GM18951 (cell line): Measurements from ENCODE around the gene ANGPTL8.

Source experiments
- POLR2A ChIP-seq: IDR thresholded peaks from 4 replicates; pipeline ENCODE4 v1.6.1; 2011; ENCODE audit warnings: mild to moderate bottlenecking; ENCODE audit not compliant: insufficient read length, insufficient read depth; ENCODE audit errors: extremely low read depth
- in situ Hi-C: fragments of 300-500 bp; cut with MboI; formaldehyde crosslinking; loops from one replicate; pipeline ENCODE4 v1.12.0; 2022; ENCODE audit warnings: low sequenced_read_pairs, mixed read lengths, inconsistent platforms; ENCODE audit not compliant: unreplicated experiment

ANGPTL8 gene

GRCh38 chr19:11288349-11288748 is 48.9 kb downstream of the ANGPTL8 start:
- in situ Hi-C loops: no loop called here
- TF ChIP-seq POLR2A: no peak

GRCh38 chr19:11290256-11290655 is 50.8 kb downstream of the ANGPTL8 start:
- in situ Hi-C loops: no loop called here
- TF ChIP-seq POLR2A: no peak

- in situ Hi-C loops: no loop called here
Observed at GRCh38 chr19:11291415-11291814, 52.0 kb downstream of the ANGPTL8 start.

More at GRCh38 chr19:11291415-11291814, 52.0 kb downstream of the ANGPTL8 start:
- no peak for TF ChIP-seq POLR2A
